Gastroesophageal sphincter (tissue), 3 donors: ENCODE results near the gene GRIA2.

Source experiments
- CTCF ChIP-seq, 4 experiments: fragments of 200-600 bp in 2 of 4; fragments of 450-650 bp in 2 of 4; sonication (generic) in 1 of 4; IDR thresholded peaks; one replicate each; pipeline ENCODE4 v1.5.1; 2017 to 2019; ENCODE audit warnings: antibody characterized with exemption in 4 of 4, mild to moderate bottlenecking in 2 of 4, moderate library complexity in 2 of 4
- EP300 ChIP-seq: sonication (generic); formaldehyde crosslinking; IDR thresholded peaks from one replicate; pipeline ENCODE4 v1.6.1; 2017; ENCODE audit warnings: antibody characterized with exemption, mild to moderate bottlenecking
- POLR2A ChIP-seq, 2 donors: fragments of 450-650 bp; IDR thresholded peaks; one replicate each; pipeline ENCODE4 v1.6.1; 2017; ENCODE audit warnings: antibody characterized with exemption in 2 of 2, mild to moderate bottlenecking in 2 of 2, moderate library complexity in 1 of 2
- POLR2AphosphoS5 ChIP-seq: sonication (generic); formaldehyde crosslinking; IDR thresholded peaks from one replicate; pipeline ENCODE4 v1.6.1; 2017; ENCODE audit warnings: antibody characterized with exemption

- TF ChIP-seq CTCF (IDR thresholded peaks at IDR 0.05) (no peak), EP300 (no peak), POLR2A (IDR thresholded peaks at IDR 0.05) (no peak), POLR2AphosphoS5 (no peak)
These were observed 24.5 kb upstream of the GRIA2 start for GRCh38 chr4:157196046-157196445.
